Esophagus muscularis mucosa (tissue), 4 donors: Measurements from ENCODE around the gene AUTS2. TPM values are rescaled to one million over a fixed set of nuclear protein-coding genes. Genes with fewer than 3 reads are reported as not detected.

Experiments used
- DNase-seq: peaks from one replicate; pipeline ENCODE4 v3.0.0-alpha.2; 2017; ENCODE audit errors: extremely low spot score
- H3K27ac ChIP-seq, 4 donors: fragments of 200-600 bp; sonication (generic); replicated peaks in 1 of 4; 1 replicate in 3 of 4; 2 replicates in 1 of 4; pipeline ENCODE4 v1.5.1; 2016 to 2019; ENCODE audit warnings: mild to moderate bottlenecking in 1 of 4
- H3K27me3 ChIP-seq, 4 donors: fragments of 200-600 bp; sonication (generic); one replicate each; pipeline versions ENCODE4 v1.5.1 to v1.6.0; 2016 to 2019
- H3K36me3 ChIP-seq, 4 donors: fragments of 200-600 bp; sonication (generic); one replicate each; pipeline ENCODE4 v1.5.1; 2016 to 2019
- H3K4me1 ChIP-seq, 4 donors: fragments of 200-600 bp; sonication (generic); one replicate each; pipeline ENCODE4 v1.5.1; 2016 to 2019
- H3K4me3 ChIP-seq, 4 donors: fragments of 200-600 bp; sonication (generic); 1 replicate in 2 of 4; 2 replicates in 2 of 4; pipeline ENCODE4 v1.5.1; 2016 to 2019; ENCODE audit warnings: mild to moderate bottlenecking in 4 of 4, moderate library complexity in 1 of 4
- H3K9me3 ChIP-seq, 4 donors: fragments of 200-600 bp; sonication (generic); 1 replicate in 3 of 4; 2 replicates in 1 of 4; pipeline ENCODE4 v1.5.1; 2016 to 2019
- CTCF ChIP-seq, 3 experiments: fragments of 200-600 bp in 2 of 3; fragments of 450-650 bp in 1 of 3; sonication (generic) in 2 of 3; IDR thresholded peaks; one replicate each; pipeline ENCODE4 v1.5.1; 2017 to 2019; ENCODE audit warnings: antibody characterized with exemption in 3 of 3, mild to moderate bottlenecking in 2 of 3, moderate library complexity in 1 of 3
- EP300 ChIP-seq: sonication (generic); formaldehyde crosslinking; IDR thresholded peaks from one replicate; pipeline ENCODE4 v1.6.1; 2017; ENCODE audit warnings: antibody characterized with exemption
- POLR2A ChIP-seq: fragments of 450-650 bp; IDR thresholded peaks from one replicate; pipeline ENCODE4 v1.6.1; 2017; ENCODE audit warnings: antibody characterized with exemption, moderate library complexity, mild to moderate bottlenecking, low read depth
- POLR2AphosphoS5 ChIP-seq, 2 donors: sonication (generic); formaldehyde crosslinking; IDR thresholded peaks; one replicate each; pipeline ENCODE4 v1.6.1; 2017; ENCODE audit warnings: antibody characterized with exemption in 2 of 2
- WGBS: methylation state at CpG from one replicate; pipeline ENCODE4 v1.1.5; 2018; 5-methylcytosine and 5-hydroxymethylcytosine counted together
- intact Hi-C: fragments of 100-400 bp; cut with DNase I; formaldehyde crosslinking; loops from one replicate; pipeline ENCODE4 v1.15.1; 2023
- total RNA-seq, 4 donors: library from RNA; depleted of rRNA; stranded (reverse); fragments of >200 nt; gene quantifications; one replicate each; pipeline versions ENCODE4 v1.1.0 to v1.2.1, GENCODE V29; 2016

The AUTS2 gene
- total RNA-seq, 4 donors from 2014 or later = 18.5 to 44.9 (median 34.2) TPM

GRCh38 chr7:69668339-69668870 lies 70.1 kb downstream of the AUTS2 start:
- intact Hi-C loops = no loop called here
- no peaks in the 10 kb centered on the region for H3K27me3 ChIP-seq
- WGBS = 48% methylated on average over 1 of the region's 1 CpG
- no peak for DNase-seq
- H3K36me3 ChIP-seq = no peaks in the 10 kb centered on the region
- peaks cover 0 to 39% (median 27%) of the 10 kb centered on the region in 4 donors for H3K4me1 ChIP-seq
- no peak overlapping the region for H3K27ac ChIP-seq
- TF ChIP-seq EP300 (no peak), CTCF (IDR thresholded peaks at IDR 0.05) (no peak), POLR2A (no peak), POLR2AphosphoS5 (IDR thresholded peaks at IDR 0.05) (no peak)
- H3K4me3 ChIP-seq = no peak overlapping the region
- no peaks in the 10 kb centered on the region for H3K9me3 ChIP-seq

GRCh38 chr7:69670701-69671100 lies 72.4 kb downstream of the AUTS2 start:
- WGBS = 41% methylated on average over 4 of the region's 4 CpGs
- Histone ChIP-seq H3K9me3 (no peaks in the 10 kb centered on the region), H3K27ac (peak overlapping the region in 1 of 4 donors; percentile 18), H3K27me3 (no peaks in the 10 kb centered on the region), H3K4me3 (no peak overlapping the region), H3K36me3 (no peaks in the 10 kb centered on the region), H3K4me1 (peaks cover 2 to 50% (median 47%) of the 10 kb centered on the region in 4 donors)
- TF ChIP-seq POLR2A (no peak), CTCF (IDR thresholded peaks at IDR 0.05) (no peak), POLR2AphosphoS5 (IDR thresholded peaks at IDR 0.05) (no peak), EP300 (no peak)
- DNase-seq = no peak
- intact Hi-C loops = no loop called here

GRCh38 chr7:69673074-69673473 lies 74.8 kb downstream of the AUTS2 start:
- Histone ChIP-seq H3K4me1 (peaks cover 8 to 62% (median 58%) of the 10 kb centered on the region in 4 donors), H3K4me3 (no peak overlapping the region), H3K27ac (no peak overlapping the region), H3K27me3 (no peaks in the 10 kb centered on the region), H3K9me3 (no peaks in the 10 kb centered on the region), H3K36me3 (no peaks in the 10 kb centered on the region)
- no peak for DNase-seq
- WGBS = 83% methylated on average over 2 of the region's 2 CpGs
- intact Hi-C loops = no loop called here
- no peak for TF ChIP-seq POLR2AphosphoS5 (IDR thresholded peaks at IDR 0.05)
- TF ChIP-seq POLR2A = no peak
- no peak for TF ChIP-seq CTCF (IDR thresholded peaks at IDR 0.05)
- TF ChIP-seq EP300 = no peak

GRCh38 chr7:69674701-69675182 lies 76.5 kb downstream of the AUTS2 start:
- Histone ChIP-seq H3K9me3 (no peaks in the 10 kb centered on the region), H3K4me1 (peaks cover 16 to 73% (median 68%) of the 10 kb centered on the region in 4 donors), H3K4me3 (no peak overlapping the region), H3K27ac (no peak overlapping the region), H3K36me3 (no peaks in the 10 kb centered on the region), H3K27me3 (no peaks in the 10 kb centered on the region)
- no peak for DNase-seq
- WGBS = 67% methylated on average over 4 of the region's 4 CpGs
- TF ChIP-seq POLR2AphosphoS5 (IDR thresholded peaks at IDR 0.05) (no peak), POLR2A (no peak), CTCF (IDR thresholded peaks at IDR 0.05) (no peak), EP300 (no peak)
- intact Hi-C loops = no loop called here

- DNase-seq = no peak
- TF ChIP-seq POLR2A = no peak
- no peak for TF ChIP-seq POLR2AphosphoS5 (IDR thresholded peaks at IDR 0.05)
- intact Hi-C loops = no loop called here
- Histone ChIP-seq H3K27ac (no peak overlapping the region), H3K9me3 (no peaks in the 10 kb centered on the region), H3K36me3 (no peaks in the 10 kb centered on the region), H3K4me3 (no peak overlapping the region), H3K4me1 (peaks cover 16 to 64% (median 63%) of the 10 kb centered on the region in 4 donors), H3K27me3 (no peaks in the 10 kb centered on the region)
Measured at GRCh38 chr7:69676247-69676646, 78.0 kb downstream of the AUTS2 start.
